BLaER1 (cell line): ENCODE results near the gene FEM1B.
"Not testable (repeated sequence)": the region's sequence is repeated elsewhere in the genome, so short reads cannot be mapped to it uniquely, and the experiment has no call there.

Experiments used
- H3K27ac ChIP-seq: shearing (Covaris generic); formaldehyde crosslinking; 2 replicates; pipeline ENCODE4 v1.8.1; 2022
- H3K27me3 ChIP-seq: shearing (Covaris generic); formaldehyde crosslinking; 2 replicates; pipeline ENCODE4 v1.8.1; 2022
- H3K36me3 ChIP-seq: shearing (Covaris generic); formaldehyde crosslinking; 2 replicates; pipeline ENCODE4 v1.8.1; 2022
- H3K4me1 ChIP-seq: shearing (Covaris generic); formaldehyde crosslinking; 2 replicates; pipeline ENCODE4 v1.8.1; 2022
- H3K4me2 ChIP-seq: shearing (Covaris generic); formaldehyde crosslinking; 2 replicates; pipeline ENCODE4 v1.8.1; 2022
- H3K4me3 ChIP-seq: shearing (Covaris generic); formaldehyde crosslinking; 2 replicates; pipeline ENCODE4 v1.8.1; 2022
- H3K9ac ChIP-seq: shearing (Covaris generic); formaldehyde crosslinking; 2 replicates; pipeline ENCODE4 v1.8.1; 2022
- H3K9me3 ChIP-seq: shearing (Covaris generic); formaldehyde crosslinking; 2 replicates; pipeline ENCODE4 v1.8.1; 2022
- H4K20me1 ChIP-seq: shearing (Covaris generic); formaldehyde crosslinking; 2 replicates; pipeline ENCODE4 v1.8.1; 2022
- Cebpa-rat ChIP-seq: shearing (Covaris generic); IDR thresholded peaks from 2 replicates; pipeline ENCODE4 v1.8.1; 2022

Gene FEM1B

GRCh38 chr15:68234060-68234459 lies 43.5 kb upstream of the FEM1B start:
- Histone ChIP-seq H3K9ac (no peak overlapping the region), H4K20me1 (no peaks in the 10 kb centered on the region), H3K9me3 (no peaks in the 10 kb centered on the region), H3K36me3 (no peaks in the 10 kb centered on the region), H3K27ac (peak overlapping the region; percentile 62; the same call in 1 of the 2 replicates), H3K4me1 (peaks cover 63% of the 10 kb centered on the region), H3K27me3 (no peaks in the 10 kb centered on the region), H3K4me3 (no peak overlapping the region), H3K4me2 (no peak overlapping the region)
- no peak for TF ChIP-seq Cebpa-rat

GRCh38 chr15:68234520-68234919 lies 43.0 kb upstream of the FEM1B start:
- not testable (repeated sequence) for H3K27ac ChIP-seq, H3K9ac ChIP-seq, H3K4me2 ChIP-seq, H3K9me3 ChIP-seq, H3K4me3 ChIP-seq, H3K36me3 ChIP-seq, H4K20me1 ChIP-seq, H3K27me3 ChIP-seq
- H3K4me1 ChIP-seq = peaks cover 63% of the 10 kb centered on the region

GRCh38 chr15:68235022-68235421 lies 42.5 kb upstream of the FEM1B start:
- TF ChIP-seq Cebpa-rat = no peak
- no peaks in the 10 kb centered on the region for H3K9me3 ChIP-seq
- no peaks in the 10 kb centered on the region for H4K20me1 ChIP-seq
- H3K4me3 ChIP-seq = no peak overlapping the region
- H3K9ac ChIP-seq = no peak overlapping the region
- no peaks in the 10 kb centered on the region for H3K36me3 ChIP-seq
- H3K27me3 ChIP-seq = no peaks in the 10 kb centered on the region
- H3K4me2 ChIP-seq = no peak overlapping the region
- H3K4me1 ChIP-seq = peaks cover 60% of the 10 kb centered on the region
- no peak overlapping the region for H3K27ac ChIP-seq

- Histone ChIP-seq H3K27me3 (no peaks in the 10 kb centered on the region), H4K20me1 (no peaks in the 10 kb centered on the region), H3K4me1 (peaks cover 21% of the 10 kb centered on the region), H3K27ac (no peak overlapping the region), H3K4me3 (no peak overlapping the region), H3K4me2 (no peak overlapping the region), H3K9ac (no peak overlapping the region), H3K9me3 (peaks cover 25% of the 10 kb centered on the region), H3K36me3 (no peaks in the 10 kb centered on the region)
- TF ChIP-seq Cebpa-rat = no peak
Measured at GRCh38 chr15:68239025-68239424, 38.5 kb upstream of the FEM1B start.

GRCh38 chr15:68241088-68241935 lies 36.2 kb upstream of the FEM1B start:
- Histone ChIP-seq H3K4me1 (peaks cover 19% of the 10 kb centered on the region), H3K9me3 (peaks cover 34% of the 10 kb centered on the region), H3K27ac (no peak overlapping the region), H3K4me2 (no peak overlapping the region), H3K4me3 (no peak overlapping the region), H3K9ac (no peak overlapping the region), H3K36me3 (no peaks in the 10 kb centered on the region), H3K27me3 (no peaks in the 10 kb centered on the region), H4K20me1 (no peaks in the 10 kb centered on the region)
- TF ChIP-seq Cebpa-rat = no peak

- peaks cover 34% of the 10 kb centered on the region for H3K9me3 ChIP-seq
- H3K27me3 ChIP-seq = no peaks in the 10 kb centered on the region
- 0 out of 2 replicates have a peak, but pooled peaks cover 3% of the 10 kb centered on the region for H3K4me1 ChIP-seq
- no peak for TF ChIP-seq Cebpa-rat
- no peaks in the 10 kb centered on the region for H3K36me3 ChIP-seq
- H3K27ac ChIP-seq = no peak overlapping the region
- no peak overlapping the region for H3K9ac ChIP-seq
- H3K4me2 ChIP-seq = no peak overlapping the region
- H3K4me3 ChIP-seq = no peak overlapping the region
- no peaks in the 10 kb centered on the region for H4K20me1 ChIP-seq
Measured at GRCh38 chr15:68244235-68244634, 33.3 kb upstream of the FEM1B start.

- no peaks in the 10 kb centered on the region for H3K27me3 ChIP-seq
- H3K27ac ChIP-seq = no peak overlapping the region
- no peak overlapping the region for H3K4me3 ChIP-seq
- 0 out of 2 replicates have a peak, but pooled peaks cover 7% of the 10 kb centered on the region for H3K4me1 ChIP-seq
- no peaks in the 10 kb centered on the region for H4K20me1 ChIP-seq
- H3K36me3 ChIP-seq = no peaks in the 10 kb centered on the region
- H3K4me2 ChIP-seq = no peak overlapping the region
- H3K9me3 ChIP-seq = peaks cover 8% of the 10 kb centered on the region
- no peak overlapping the region for H3K9ac ChIP-seq
- TF ChIP-seq Cebpa-rat = no peak
Measured at GRCh38 chr15:68249058-68249713, 28.4 kb upstream of the FEM1B start.

- H3K9ac ChIP-seq = no peak overlapping the region
- no peaks in the 10 kb centered on the region for H3K36me3 ChIP-seq
- no peak overlapping the region for H3K4me3 ChIP-seq
- H3K27me3 ChIP-seq = no peaks in the 10 kb centered on the region
- TF ChIP-seq Cebpa-rat = no peak
- H4K20me1 ChIP-seq = no peaks in the 10 kb centered on the region
- no peak overlapping the region for H3K4me2 ChIP-seq
- no peak overlapping the region for H3K27ac ChIP-seq
- peaks cover 19% of the 10 kb centered on the region for H3K4me1 ChIP-seq
- H3K9me3 ChIP-seq = no peaks in the 10 kb centered on the region
Measured at GRCh38 chr15:68252925-68253534, 24.5 kb upstream of the FEM1B start.

- Histone ChIP-seq H3K9ac (peak overlapping the region; percentile 60; the same call in 1 of the 2 replicates), H3K9me3 (no peaks in the 10 kb centered on the region), H4K20me1 (no peaks in the 10 kb centered on the region), H3K36me3 (no peaks in the 10 kb centered on the region), H3K4me2 (peak overlapping the region; percentile 83), H3K27me3 (no peaks in the 10 kb centered on the region), H3K4me3 (peak overlapping the region; percentile 62), H3K4me1 (peaks cover 20% of the 10 kb centered on the region), H3K27ac (peak overlapping the region; percentile 78)
- TF ChIP-seq Cebpa-rat = peak; percentile 92
Measured at GRCh38 chr15:68256675-68257450, 20.7 kb upstream of the FEM1B start.
